Testis (tissue), 2 donors: ENCODE data around the gene CYP3A7.

Source experiments
- CTCF ChIP-seq, 3 experiments: fragments of 450-650 bp in 2 of 3; fragments of 200-600 bp in 1 of 3; sonication (generic) in 1 of 3; IDR thresholded peaks; one replicate each; pipeline ENCODE4 v1.5.1; 2016 to 2019; ENCODE audit warnings: antibody characterized with exemption in 3 of 3, mild to moderate bottlenecking in 2 of 3, moderate library complexity in 1 of 3
- POLR2A ChIP-seq: fragments of 450-650 bp; IDR thresholded peaks from one replicate; pipeline ENCODE4 v1.6.1; 2017; ENCODE audit warnings: antibody characterized with exemption, mild to moderate bottlenecking, moderate library complexity

DNA sequence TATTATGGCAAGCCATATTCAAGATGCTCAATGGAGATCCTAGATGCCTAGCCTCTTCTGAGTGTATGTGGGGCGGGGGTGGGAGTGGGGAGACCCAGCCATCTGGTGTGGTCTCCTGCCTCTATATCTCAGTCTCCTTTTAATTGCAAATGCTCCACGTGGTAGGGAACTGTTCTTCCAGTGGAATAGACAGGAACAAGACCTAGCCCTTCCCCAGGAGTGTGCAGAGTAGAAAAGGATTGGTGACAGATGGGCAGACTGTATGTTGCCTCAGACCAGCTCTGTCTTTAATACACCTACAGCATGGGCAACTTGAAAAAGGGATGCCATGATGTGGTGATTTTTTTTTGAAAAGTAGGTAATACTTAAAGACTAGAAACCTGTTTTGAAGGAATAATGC is 67.8 kb downstream of the CYP3A7 start:
- TF ChIP-seq CTCF (IDR thresholded peaks at IDR 0.05) (no peak), POLR2A (no peak)
